DND-41 (cell line): ENCODE data around the gene EMP2.

ENCODE experiments used
- EZH2 ChIP-seq: IDR thresholded peaks from 3 replicates; pipeline ENCODE4 v1.6.1; 2012; ENCODE audit warnings: borderline replicate concordance, low read depth, mild to moderate bottlenecking, moderate library complexity, low read length, inconsistent platforms; ENCODE audit not compliant: severe bottlenecking
- TF ChIP-seq, protein P1 (sequence below): IDR thresholded peaks from 2 replicates; pipeline ENCODE4 v1.5.1; 2012; ENCODE audit warnings: borderline replicate concordance, low read length, moderate library complexity, mild to moderate bottlenecking; ENCODE audit not compliant: poor library complexity, severe bottlenecking; ENCODE audit errors: extremely low read depth

DNA sequence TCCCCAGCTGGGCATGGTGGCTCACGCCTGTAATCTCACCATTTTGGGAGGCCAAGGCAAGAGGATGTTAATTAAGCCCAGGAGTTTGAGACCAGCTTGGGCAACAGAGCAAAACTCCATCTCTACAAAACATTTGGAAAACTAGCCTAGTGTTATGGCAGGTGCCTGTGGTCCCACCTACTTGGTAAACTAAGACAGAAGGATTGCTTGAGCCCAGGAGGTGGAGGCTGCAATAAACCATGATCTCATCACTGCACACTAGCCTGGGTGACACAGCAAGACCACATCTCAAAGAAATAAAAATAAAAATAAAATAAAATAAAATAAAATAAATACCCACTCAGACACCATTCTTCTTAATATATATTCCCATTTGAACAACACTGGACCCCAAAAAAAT, 32.0 kb downstream of the EMP2 start:
- TF ChIP-seq, protein P1, sequence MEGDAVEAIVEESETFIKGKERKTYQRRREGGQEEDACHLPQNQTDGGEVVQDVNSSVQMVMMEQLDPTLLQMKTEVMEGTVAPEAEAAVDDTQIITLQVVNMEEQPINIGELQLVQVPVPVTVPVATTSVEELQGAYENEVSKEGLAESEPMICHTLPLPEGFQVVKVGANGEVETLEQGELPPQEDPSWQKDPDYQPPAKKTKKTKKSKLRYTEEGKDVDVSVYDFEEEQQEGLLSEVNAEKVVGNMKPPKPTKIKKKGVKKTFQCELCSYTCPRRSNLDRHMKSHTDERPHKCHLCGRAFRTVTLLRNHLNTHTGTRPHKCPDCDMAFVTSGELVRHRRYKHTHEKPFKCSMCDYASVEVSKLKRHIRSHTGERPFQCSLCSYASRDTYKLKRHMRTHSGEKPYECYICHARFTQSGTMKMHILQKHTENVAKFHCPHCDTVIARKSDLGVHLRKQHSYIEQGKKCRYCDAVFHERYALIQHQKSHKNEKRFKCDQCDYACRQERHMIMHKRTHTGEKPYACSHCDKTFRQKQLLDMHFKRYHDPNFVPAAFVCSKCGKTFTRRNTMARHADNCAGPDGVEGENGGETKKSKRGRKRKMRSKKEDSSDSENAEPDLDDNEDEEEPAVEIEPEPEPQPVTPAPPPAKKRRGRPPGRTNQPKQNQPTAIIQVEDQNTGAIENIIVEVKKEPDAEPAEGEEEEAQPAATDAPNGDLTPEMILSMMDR: no peak
- no peak for TF ChIP-seq EZH2
